SK-N-MC (cell line): ENCODE data around the gene SEC14L1.
A peak's percentile ranks its signal among the peaks of the same experiment; 100 is the strongest.

Experiments used
- DNase-seq: peaks from one replicate; pipeline ENCODE4 v3.0.0-alpha.2; 2011; ENCODE audit warnings: low read depth, low spot score
- H3K27ac ChIP-seq: fragments of 200-600 bp; sonication (generic); 2 replicates; pipeline ENCODE4 v1.5.1; 2016; ENCODE audit warnings: mixed run types
- H3K36me3 ChIP-seq: fragments of 200-600 bp; sonication (generic); 2 replicates; pipeline ENCODE4 v1.6.1; 2017; ENCODE audit warnings: antibody characterized with exemption, low read length, mixed read lengths; ENCODE audit not compliant: insufficient read depth
- H3K4me3 ChIP-seq: fragments of 200-600 bp; sonication (generic); 2 replicates; pipeline ENCODE4 v1.5.1; 2016
- H3K9ac ChIP-seq: fragments of 200-600 bp; sonication (generic); 2 replicates; pipeline ENCODE4 v1.8.0; 2017; ENCODE audit warnings: mixed run types, mixed read lengths; ENCODE audit not compliant: insufficient read length
- H3K9me3 ChIP-seq: fragments of 200-600 bp; sonication (generic); 2 replicates; pipeline ENCODE4 v1.6.1; 2017; ENCODE audit warnings: low read depth, mild to moderate bottlenecking, antibody characterized with exemption, low read length, moderate library complexity, mixed read lengths
- EZH2 ChIP-seq: fragments of 200-600 bp; sonication (generic); IDR thresholded peaks from one replicate; pipeline ENCODE4 v1.6.1; 2017; ENCODE audit warnings: antibody characterized with exemption
- FOXP2 ChIP-seq: optimal IDR thresholded peaks from 2 replicates; pipeline ENCODE3; 2011; ENCODE audit warnings: mild to moderate bottlenecking, moderate library complexity; ENCODE audit not compliant: insufficient read depth; ENCODE audit errors: extremely low read length, control extremely low read depth
- POLR2AphosphoS5 ChIP-seq: IDR thresholded peaks from 2 replicates; pipeline ENCODE4 v1.6.1; 2012; ENCODE audit warnings: mild to moderate bottlenecking, low read depth, low read length, borderline replicate concordance

SEC14L1 gene

DNA sequence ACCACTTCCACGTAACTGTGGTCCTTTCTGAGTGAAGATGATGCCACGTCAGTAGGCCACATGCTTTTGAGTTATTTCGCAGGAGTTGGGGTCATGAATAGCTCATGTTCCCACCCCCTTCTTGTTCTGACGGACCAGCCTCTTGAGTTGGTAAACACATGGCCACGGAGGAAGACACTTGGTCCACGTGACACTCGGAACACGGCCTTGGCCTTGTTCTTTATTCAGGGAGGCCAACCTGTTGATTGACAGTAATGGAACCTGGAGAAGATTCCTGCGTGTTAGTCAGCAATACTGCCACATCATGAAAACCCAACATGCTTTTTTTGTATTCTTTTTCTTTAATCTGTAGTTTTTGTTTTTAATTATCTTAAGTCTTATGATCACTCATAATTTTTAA is 56.3 kb downstream of the SEC14L1 start:
- TF ChIP-seq FOXP2 (no peak), POLR2AphosphoS5 (no peak), EZH2 (no peak)
- H3K36me3 ChIP-seq, result peaks cover 96% of the 10 kb centered on the region

DNA sequence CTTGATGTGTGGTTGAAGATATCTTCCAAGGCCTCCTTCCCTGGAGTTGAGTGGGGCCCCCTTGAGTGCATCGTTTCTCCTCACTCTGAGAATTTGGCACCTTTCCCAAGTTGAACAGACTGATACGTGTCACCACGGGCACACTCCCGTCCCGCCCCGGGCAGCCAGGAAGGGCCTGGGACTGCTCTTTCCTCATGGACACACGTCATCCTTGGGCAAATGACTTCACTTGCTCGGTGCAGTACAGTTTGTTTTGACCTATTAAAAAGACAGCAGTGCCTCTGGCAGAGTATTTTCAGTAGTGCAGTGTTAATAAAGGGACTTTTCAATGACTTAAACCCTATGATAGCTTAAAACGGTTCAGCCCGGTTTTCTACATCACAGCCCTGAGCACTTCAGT is 59.9 kb downstream of the SEC14L1 start:
- Histone ChIP-seq H3K27ac (no peak overlapping the region), H3K36me3 (peaks cover 84% of the 10 kb centered on the region)
- TF ChIP-seq POLR2AphosphoS5, result no peak
- TF ChIP-seq EZH2, result no peak
- no peak for TF ChIP-seq FOXP2

More for the DNA sequence above, 56.3 kb downstream of the SEC14L1 start:
- no peak overlapping the region for H3K9ac ChIP-seq
- H3K9me3 ChIP-seq, result no peaks in the 10 kb centered on the region
- DNase-seq, result no peak
- H3K27ac ChIP-seq, result no peak overlapping the region
- no peak overlapping the region for H3K4me3 ChIP-seq

DNA sequence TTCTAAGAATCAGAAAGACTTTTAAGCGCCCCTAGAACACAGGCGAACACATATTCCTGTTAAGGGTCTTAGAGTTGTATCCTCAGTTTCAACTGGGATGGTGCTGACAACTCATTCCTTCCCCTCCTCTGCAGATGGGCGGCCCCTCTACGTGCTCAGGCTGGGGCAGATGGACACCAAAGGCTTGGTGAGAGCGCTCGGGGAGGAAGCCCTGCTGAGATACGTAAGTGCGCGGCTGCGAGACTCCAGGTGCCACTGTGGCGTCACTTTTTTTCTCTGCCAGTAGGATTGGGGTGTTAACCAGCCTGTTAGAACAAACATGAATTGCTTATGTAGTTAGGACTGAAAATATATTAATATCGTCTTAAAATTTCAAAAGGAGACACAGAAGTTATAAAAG is 62.7 kb downstream of the SEC14L1 start:
- H3K4me3 ChIP-seq, result no peak overlapping the region
- H3K27ac ChIP-seq, result peak overlapping the region; percentile 19; the same call in 1 of the 2 replicates
- H3K9ac ChIP-seq, result no peak overlapping the region
- no peak for TF ChIP-seq EZH2
- TF ChIP-seq POLR2AphosphoS5, result no peak
- TF ChIP-seq FOXP2, result no peak
- no peak for DNase-seq
- peaks cover 80% of the 10 kb centered on the region for H3K36me3 ChIP-seq
- no peaks in the 10 kb centered on the region for H3K9me3 ChIP-seq

More for the DNA sequence above, 59.9 kb downstream of the SEC14L1 start:
- Histone ChIP-seq H3K4me3 (no peak overlapping the region), H3K9ac (no peak overlapping the region), H3K9me3 (no peaks in the 10 kb centered on the region)
- no peak for DNase-seq

DNA sequence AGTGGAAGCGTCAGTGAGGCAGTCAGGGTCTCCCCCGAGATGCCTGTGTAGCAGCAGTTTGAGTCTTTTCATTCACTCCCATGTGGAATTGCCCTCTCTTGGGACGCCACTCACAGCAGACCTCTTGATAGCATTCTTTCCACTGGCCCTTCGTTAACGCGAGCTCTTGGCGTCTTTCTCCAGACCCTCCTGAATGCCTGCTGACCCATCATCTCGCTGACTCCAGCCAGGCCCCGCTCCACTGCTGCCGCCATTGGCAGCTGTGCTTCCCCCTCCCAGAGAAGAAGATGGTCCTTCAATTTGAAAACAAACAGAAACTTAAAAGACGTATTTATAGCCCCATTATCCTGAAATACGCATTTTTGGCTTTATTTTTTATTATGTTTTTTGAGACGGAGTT is 63.1 kb downstream of the SEC14L1 start:
- Histone ChIP-seq H3K4me3 (no peak overlapping the region), H3K36me3 (peaks cover 80% of the 10 kb centered on the region), H3K9me3 (no peaks in the 10 kb centered on the region), H3K9ac (no peak overlapping the region), H3K27ac (no peak overlapping the region)
- DNase-seq, result no peak
- no peak for TF ChIP-seq EZH2

DNA sequence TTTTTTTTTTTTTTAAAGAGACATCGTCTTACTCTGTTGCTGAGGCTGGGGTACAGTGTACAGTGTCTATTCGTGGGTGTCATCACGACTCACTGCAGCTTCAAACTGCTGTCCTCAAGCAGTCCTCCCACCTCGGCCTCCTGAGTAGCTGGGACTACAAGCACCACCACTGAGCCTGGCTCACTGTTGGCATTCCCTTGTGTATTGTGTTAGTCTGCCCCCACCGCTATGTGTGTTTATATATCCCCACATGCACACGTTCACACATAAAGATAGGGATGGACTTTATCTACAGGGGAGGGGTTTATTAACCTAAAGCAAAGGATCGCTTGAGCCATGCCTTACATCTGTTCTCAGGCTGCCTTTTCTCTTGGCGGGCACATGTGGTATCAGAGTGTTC is 63.8 kb downstream of the SEC14L1 start:
- Histone ChIP-seq H3K4me3 (no peak overlapping the region), H3K9me3 (no peaks in the 10 kb centered on the region), H3K9ac (no peak overlapping the region), H3K36me3 (peaks cover 78% of the 10 kb centered on the region), H3K27ac (no peak overlapping the region)
- TF ChIP-seq POLR2AphosphoS5 (no peak), EZH2 (no peak), FOXP2 (no peak)
- no peak for DNase-seq

DNA sequence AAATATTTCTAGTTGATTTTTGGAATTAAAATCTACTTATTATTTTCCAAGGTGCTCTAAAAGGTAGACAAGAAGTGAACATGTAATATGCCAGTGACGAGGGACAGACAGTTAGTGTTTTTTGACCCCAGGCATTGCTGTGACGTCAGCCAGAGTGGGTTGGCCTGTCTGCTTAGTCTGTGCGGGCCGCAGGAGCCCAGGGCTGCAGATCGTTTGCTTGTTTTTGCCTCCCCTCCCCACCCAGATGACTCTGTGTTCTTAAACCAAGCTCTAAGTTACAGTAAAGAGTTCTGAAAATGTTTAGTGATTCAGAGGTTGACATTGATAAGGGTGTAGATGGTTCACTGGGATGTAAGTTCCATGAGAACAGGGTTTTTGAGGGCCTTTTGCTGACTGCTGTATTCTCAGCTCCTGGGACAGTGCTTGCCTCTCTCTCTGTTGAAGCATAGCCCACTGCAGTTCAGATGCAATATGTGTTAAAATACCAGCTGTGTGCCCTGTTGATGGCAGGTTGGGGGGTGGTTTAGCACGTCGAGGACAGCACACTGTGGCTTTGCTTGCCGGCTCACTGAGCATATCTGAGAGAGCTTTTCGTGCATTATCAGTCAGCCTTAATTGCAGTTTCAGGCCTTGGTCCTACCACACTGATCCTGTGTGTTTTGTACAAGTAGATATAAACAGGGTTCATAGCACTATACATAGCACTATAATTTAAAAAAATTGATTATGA is 64.8 kb downstream of the SEC14L1 start:
- Histone ChIP-seq H3K27ac (peak overlapping the region; percentile 52; the same call in 1 of the 2 replicates), H3K36me3 (peaks cover 78% of the 10 kb centered on the region), H3K4me3 (no peak overlapping the region), H3K9me3 (no peaks in the 10 kb centered on the region), H3K9ac (peak overlapping the region; percentile 38)
- TF ChIP-seq FOXP2 (no peak), POLR2AphosphoS5 (no peak), EZH2 (no peak)
- no peak for DNase-seq

DNA sequence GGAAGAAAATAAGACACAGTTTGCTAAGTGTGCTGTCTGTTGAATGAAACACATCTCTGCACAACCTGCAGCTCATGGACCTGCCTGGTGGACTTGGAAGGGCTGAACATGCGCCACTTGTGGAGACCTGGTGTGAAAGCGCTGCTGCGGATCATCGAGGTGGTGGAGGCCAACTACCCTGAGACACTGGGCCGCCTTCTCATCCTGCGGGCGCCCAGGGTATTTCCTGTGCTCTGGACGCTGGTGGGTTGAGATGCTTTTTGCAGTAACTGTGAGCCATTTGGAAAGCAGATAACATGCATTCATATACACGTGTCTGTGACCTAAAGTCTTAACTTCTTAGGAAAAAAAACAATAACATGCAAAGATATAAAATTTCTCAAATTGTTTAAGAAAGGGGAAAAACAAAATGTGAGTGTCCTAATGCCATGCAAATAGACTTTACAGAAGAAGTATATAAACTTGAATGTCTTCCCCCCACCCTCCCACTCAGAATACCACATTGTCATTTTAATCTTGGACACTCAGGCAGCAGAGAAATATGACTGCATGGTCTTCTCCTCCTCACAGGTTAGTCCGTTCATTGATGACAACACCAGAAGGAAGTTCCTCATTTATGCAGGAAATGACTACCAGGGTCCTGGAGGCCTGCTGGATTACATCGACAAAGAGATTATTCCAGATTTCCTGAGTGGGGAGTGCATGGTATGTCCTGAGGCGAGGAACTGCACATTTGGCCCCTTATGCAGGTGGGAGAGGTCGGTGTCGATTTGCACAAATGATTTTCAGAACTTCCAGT is 65.6 kb downstream of the SEC14L1 start:
- Histone ChIP-seq H3K4me3 (no peak overlapping the region), H3K36me3 (peaks cover 75% of the 10 kb centered on the region), H3K9me3 (no peaks in the 10 kb centered on the region), H3K9ac (no peak overlapping the region), H3K27ac (0 out of 2 replicates have a peak overlapping the region, but pooled peaks have one; percentile 33)
- DNase-seq, result no peak
- TF ChIP-seq EZH2 (no peak), FOXP2 (no peak), POLR2AphosphoS5 (no peak)

DNA sequence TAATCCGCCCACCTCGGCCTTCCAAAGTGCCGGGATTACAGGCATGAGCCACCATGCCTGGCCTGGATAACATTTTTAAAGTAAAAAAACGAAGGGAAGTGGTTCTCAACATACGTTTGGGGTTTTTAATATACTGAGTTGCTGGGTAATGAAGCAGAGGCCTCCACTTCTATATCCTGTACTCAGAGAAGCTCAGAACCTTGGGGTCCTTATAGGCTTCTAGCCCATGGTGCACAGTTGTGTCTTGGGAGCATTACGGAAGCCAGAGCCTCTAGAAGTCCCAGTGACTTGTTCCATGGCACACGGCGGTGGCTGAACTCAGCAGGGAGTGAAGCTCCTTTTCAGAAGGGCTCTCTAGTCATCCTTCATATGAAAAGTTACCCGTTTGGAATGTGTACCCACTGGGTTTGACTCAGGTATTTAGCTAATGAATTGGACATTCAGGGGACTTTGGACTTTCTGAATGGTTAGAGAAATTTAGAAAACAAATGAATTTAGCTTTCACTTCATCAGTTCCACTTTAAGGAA is 67.0 kb downstream of the SEC14L1 start:
- peak overlapping the region; percentile 93 for H3K27ac ChIP-seq
- H3K4me3 ChIP-seq, result no peak overlapping the region
- peaks cover 80% of the 10 kb centered on the region for H3K36me3 ChIP-seq
- no peak for TF ChIP-seq POLR2AphosphoS5
- no peak for TF ChIP-seq EZH2
- no peak for TF ChIP-seq FOXP2
- no peak for DNase-seq
- H3K9me3 ChIP-seq, result no peaks in the 10 kb centered on the region
- H3K9ac ChIP-seq, result no peak overlapping the region
